Activated CD4-positive, CD25-positive, alpha-beta regulatory T cell treated with anti-CD3 and anti-CD28 coated beads, Interleukin-2, amount 50 U/mL, for 72 hours (primary cell): Measurements from ENCODE around the gene DISC1.
A peak's percentile ranks its signal among the peaks of the same experiment; 100 is the strongest.
"Not testable (repeated sequence)": the region's sequence is repeated elsewhere in the genome, so short reads cannot be mapped to it uniquely, and the experiment has no call there.

ENCODE experiments used
- DNase-seq: peaks from one replicate; pipeline ENCODE4 v3.0.0; 2021

Gene DISC1

GRCh38 chr1:231606712-231607111 is 19.9 kb upstream of the DISC1 start:
- no peak for DNase-seq

GRCh38 chr1:231610388-231610787 is 16.2 kb upstream of the DISC1 start:
- no peak for DNase-seq

- no peak for DNase-seq
These were observed 15.5 kb upstream of the DISC1 start for GRCh38 chr1:231611111-231611510.

- DNase-seq: no peak
These were observed 14.7 kb upstream of the DISC1 start for GRCh38 chr1:231611851-231612250.

GRCh38 chr1:231612393-231613089 is 14.0 kb upstream of the DISC1 start:
- DNase-seq: peak; percentile 40

- DNase-seq: no peak
These were observed 12.9 kb upstream of the DISC1 start for GRCh38 chr1:231613419-231614349.

- DNase-seq: no peak
These were observed 9.9 kb upstream of the DISC1 start for GRCh38 chr1:231616667-231617066.

- no peak for DNase-seq
These were observed 7.9 kb upstream of the DISC1 start for GRCh38 chr1:231618609-231619256.

- no peak for DNase-seq
These were observed 7.3 kb upstream of the DISC1 start for GRCh38 chr1:231619257-231619634.

GRCh38 chr1:231625042-231625441 is 1.5 kb upstream of the DISC1 start:
- DNase-seq: not testable (repeated sequence)

GRCh38 chr1:231625975-231626534 is 535 bp upstream of the DISC1 start:
- DNase-seq: no peak

GRCh38 chr1:231626951-231627614 is 493 bp downstream of the DISC1 start:
- peak; percentile 49 for DNase-seq

GRCh38 chr1:231628207-231628876 is 1.8 kb downstream of the DISC1 start:
- DNase-seq: peak; percentile 45

- DNase-seq: no peak
These were observed 2.5 kb downstream of the DISC1 start for GRCh38 chr1:231629132-231629531.

GRCh38 chr1:231630558-231631205 is 4.1 kb downstream of the DISC1 start:
- no peak for DNase-seq

GRCh38 chr1:231631717-231632116 is 5.1 kb downstream of the DISC1 start:
- no peak for DNase-seq

GRCh38 chr1:231632119-231632518 is 5.5 kb downstream of the DISC1 start:
- DNase-seq: no peak

- no peak for DNase-seq
These were observed 7.9 kb downstream of the DISC1 start for GRCh38 chr1:231634323-231635013.

- no peak for DNase-seq
These were observed 9.6 kb downstream of the DISC1 start for GRCh38 chr1:231636157-231636556.

GRCh38 chr1:231636922-231637321 is 10.3 kb downstream of the DISC1 start:
- DNase-seq: not testable (repeated sequence)

GRCh38 chr1:231638647-231639046 is 12.1 kb downstream of the DISC1 start:
- no peak for DNase-seq
